Mesodermal cell (in vitro differentiated cells): ENCODE data around the gene RBP3.

Source experiments
- H3K27ac ChIP-seq: 2 replicates; pipeline ENCODE4 v1.7.0; 2013; ENCODE audit warnings: mild to moderate bottlenecking, low read depth, low read length, moderate library complexity; ENCODE audit not compliant: severe bottlenecking
- H3K36me3 ChIP-seq: 2 replicates; pipeline ENCODE4 v1.7.1; 2013; ENCODE audit warnings: mild to moderate bottlenecking, low read length, moderate library complexity; ENCODE audit not compliant: control insufficient read depth, insufficient read depth
- H3K4me1 ChIP-seq: one replicate; pipeline ENCODE4 v1.7.1; 2013; ENCODE audit warnings: mild to moderate bottlenecking, low read length; ENCODE audit not compliant: insufficient read depth, control insufficient read depth, poor library complexity, severe bottlenecking
- H3K4me3 ChIP-seq: 2 replicates; pipeline ENCODE4 v1.7.0; 2013; ENCODE audit warnings: low read length, control low read depth, mild to moderate bottlenecking; ENCODE audit not compliant: insufficient read depth, poor library complexity, severe bottlenecking; ENCODE audit errors: extremely low read depth
- H3K9me3 ChIP-seq: 2 replicates; pipeline ENCODE4 v1.7.1; 2013; ENCODE audit warnings: mild to moderate bottlenecking, low read length, moderate library complexity; ENCODE audit not compliant: control insufficient read depth
- WGBS, 2 experiments: methylation state at CpG; one replicate each; pipeline ENCODE4 v1.1.5; 2013; ENCODE audit warnings: missing lambda C conversion rate in 2 of 2; ENCODE audit not compliant: insufficient coverage in 2 of 2; 5-methylcytosine and 5-hydroxymethylcytosine counted together

RBP3 gene

GRCh38 chr10:47376522-47377220 lies 28.5 kb downstream of the RBP3 start:
- Histone ChIP-seq H3K27ac (no peak overlapping the region), H3K4me3 (no peak overlapping the region), H3K36me3 (no peaks in the 10 kb centered on the region), H3K9me3 (no peaks in the 10 kb centered on the region), H3K4me1 (no peaks in the 10 kb centered on the region)
- 92 to 93% methylated on average over 8 to 9 of the region's 10 CpGs for WGBS, 2 experiments

- 97 to 100% methylated on average over 3 to 4 of the region's 4 CpGs for WGBS, 2 experiments
- Histone ChIP-seq H3K4me3 (no peak overlapping the region), H3K36me3 (no peaks in the 10 kb centered on the region), H3K4me1 (no peaks in the 10 kb centered on the region), H3K9me3 (no peaks in the 10 kb centered on the region), H3K27ac (no peak overlapping the region)
These were observed 30.0 kb downstream of the RBP3 start for GRCh38 chr10:47378183-47378510.

GRCh38 chr10:47378606-47379444 lies 30.7 kb downstream of the RBP3 start:
- WGBS, 2 experiments, result 92 to 95% methylated on average over 10 to 13 of the region's 15 CpGs

GRCh38 chr10:47379445-47379785 lies 31.3 kb downstream of the RBP3 start:
- Histone ChIP-seq H3K9me3 (no peaks in the 10 kb centered on the region), H3K4me3 (no peak overlapping the region), H3K27ac (no peak overlapping the region), H3K36me3 (no peaks in the 10 kb centered on the region), H3K4me1 (peaks cover 3% of the 10 kb centered on the region)
- WGBS, 2 experiments, result 73 to 83% methylated on average over 7 of the region's 7 CpGs

More at GRCh38 chr10:47378606-47379444, 30.7 kb downstream of the RBP3 start:
- no peak overlapping the region for H3K4me3 ChIP-seq
- H3K4me1 ChIP-seq, result peaks cover 2% of the 10 kb centered on the region
- no peaks in the 10 kb centered on the region for H3K36me3 ChIP-seq
- H3K9me3 ChIP-seq, result no peaks in the 10 kb centered on the region
- H3K27ac ChIP-seq, result no peak overlapping the region

- WGBS, 2 experiments, result 68 to 75% methylated on average over 10 to 11 of the region's 11 CpGs
- no peak overlapping the region for H3K4me3 ChIP-seq
These were observed 31.7 kb downstream of the RBP3 start for GRCh38 chr10:47379901-47380300.

GRCh38 chr10:47380341-47381102 lies 32.4 kb downstream of the RBP3 start:
- no peak overlapping the region for H3K4me3 ChIP-seq
- no peaks in the 10 kb centered on the region for H3K36me3 ChIP-seq
- no peak overlapping the region for H3K27ac ChIP-seq
- H3K9me3 ChIP-seq, result peaks cover under 1% of the 10 kb centered on the region
- peaks cover 3% of the 10 kb centered on the region for H3K4me1 ChIP-seq
- 64 to 70% methylated on average over 6 of the region's 8 CpGs for WGBS, 2 experiments

More at GRCh38 chr10:47379901-47380300, 31.7 kb downstream of the RBP3 start:
- H3K4me1 ChIP-seq, result peaks cover 3% of the 10 kb centered on the region
- H3K36me3 ChIP-seq, result no peaks in the 10 kb centered on the region
- H3K9me3 ChIP-seq, result no peaks in the 10 kb centered on the region
- H3K27ac ChIP-seq, result no peak overlapping the region

- 64 to 67% methylated on average over 1 of the region's 1 CpG for WGBS, 2 experiments
- no peak overlapping the region for H3K27ac ChIP-seq
These were observed 32.9 kb downstream of the RBP3 start for GRCh38 chr10:47381103-47381395.

GRCh38 chr10:47381427-47382379 lies 33.5 kb downstream of the RBP3 start:
- peaks cover 3% of the 10 kb centered on the region for H3K4me1 ChIP-seq
- H3K9me3 ChIP-seq, result peaks cover 3% of the 10 kb centered on the region
- no peak overlapping the region for H3K27ac ChIP-seq
- no peaks in the 10 kb centered on the region for H3K36me3 ChIP-seq
- no peak overlapping the region for H3K4me3 ChIP-seq
- 79 to 84% methylated on average over 7 of the region's 9 CpGs for WGBS, 2 experiments

More at GRCh38 chr10:47381103-47381395, 32.9 kb downstream of the RBP3 start:
- Histone ChIP-seq H3K4me3 (no peak overlapping the region), H3K36me3 (no peaks in the 10 kb centered on the region), H3K4me1 (peaks cover 3% of the 10 kb centered on the region), H3K9me3 (peaks cover 3% of the 10 kb centered on the region)

GRCh38 chr10:47383261-47384147 lies 35.3 kb downstream of the RBP3 start:
- H3K4me3 ChIP-seq, result peak overlapping the region; percentile 55
- peaks cover 3% of the 10 kb centered on the region for H3K4me1 ChIP-seq
- no peak overlapping the region for H3K27ac ChIP-seq
- 4 to 6% methylated on average over 8 to 9 of the region's 9 CpGs for WGBS, 2 experiments
- no peaks in the 10 kb centered on the region for H3K36me3 ChIP-seq
- H3K9me3 ChIP-seq, result peaks cover 7% of the 10 kb centered on the region
